Thoracic aorta (tissue), 2 donors: ENCODE data around the gene CDIP1. TPM values are rescaled to one million over a fixed set of nuclear protein-coding genes. Genes with fewer than 3 reads are reported as not detected.

Source experiments
- ATAC-seq: fragments of 150-250 bp; one replicate; pipeline ENCODE4 v1.8.0; 2017; ENCODE audit warnings: low read depth; ENCODE audit not compliant: insufficient number of reproducible peaks, low FRiP score
- DNase-seq: peaks from one replicate; pipeline ENCODE4 v3.0.0-alpha.2; 2020; ENCODE audit warnings: low spot score
- H3K27ac ChIP-seq, 2 donors: fragments of 200-600 bp; sonication (generic); 1 replicate in 1 of 2; 2 replicates in 1 of 2; pipeline ENCODE4 v1.5.1; 2016; ENCODE audit warnings: mild to moderate bottlenecking in 2 of 2, moderate library complexity in 2 of 2
- H3K27me3 ChIP-seq: fragments of 200-600 bp; sonication (generic); replicated peaks from 2 replicates; pipeline ENCODE4 v1.6.0; 2016; ENCODE audit warnings: mild to moderate bottlenecking; ENCODE audit not compliant: insufficient read depth
- H3K36me3 ChIP-seq: fragments of 200-600 bp; sonication (generic); one replicate; pipeline ENCODE4 v1.5.1; 2016
- H3K4me1 ChIP-seq, 2 donors: fragments of 200-600 bp; sonication (generic); 1 replicate in 1 of 2; 2 replicates in 1 of 2; pipeline versions ENCODE4 v1.5.1 to v1.6.0; 2016; ENCODE audit warnings: low read depth in 2 of 2, mild to moderate bottlenecking in 1 of 2; ENCODE audit not compliant: control insufficient read depth in 1 of 2
- H3K4me3 ChIP-seq: fragments of 200-600 bp; sonication (generic); 2 replicates; pipeline ENCODE4 v1.5.1; 2016; ENCODE audit warnings: mild to moderate bottlenecking
- H3K9me3 ChIP-seq: fragments of 200-600 bp; sonication (generic); 2 replicates; pipeline ENCODE4 v1.5.1; 2016
- CTCF ChIP-seq: fragments of 200-600 bp; sonication (generic); IDR thresholded peaks from one replicate; pipeline ENCODE4 v1.5.1; 2019; ENCODE audit warnings: antibody characterized with exemption
- total RNA-seq, 2 donors: library from RNA; depleted of rRNA; stranded (reverse); fragments of >200 nt; gene quantifications; one replicate each; pipeline versions ENCODE4 v1.1.0 to v1.2.3, GENCODE V29; 2016

The CDIP1 gene
- total RNA-seq = 10 to 100 TPM; 33.2 to 33.5 TPM

GRCh38 chr16:4538350-4539235, at the start of gene CDIP1:
Gene CDIP1 (minus strand): TSS chr16:4538773. CDS start chr16:4514130, 24,643 bp downstream.
- Histone ChIP-seq H3K27ac (peak within 1 kb of the TSS; percentile 78 to 83), H3K36me3 (no peaks in the 10 kb centered on the region), H3K27me3 (no peaks in the 10 kb centered on the region), H3K4me1 (peaks cover 17 to 39% of the 10 kb centered on the region in 2 donors), H3K9me3 (no peaks in the 10 kb centered on the region), H3K4me3 (peak within 1 kb of the TSS; percentile 89)
- TF ChIP-seq CTCF = no peak
- ATAC-seq (peak; percentile 93), DNase-seq (peak; percentile 91)

GRCh38 chr16:4586291-4586690, 47.7 kb upstream of the CDIP1 start:
- H3K27ac ChIP-seq = no peak overlapping the region
- DNase-seq (no peak), ATAC-seq (no peak)
- H3K9me3 ChIP-seq = no peaks in the 10 kb centered on the region
- TF ChIP-seq CTCF = no peak
- no peak overlapping the region for H3K4me3 ChIP-seq
- no peaks in the 10 kb centered on the region for H3K4me1 ChIP-seq
- no peaks in the 10 kb centered on the region for H3K27me3 ChIP-seq
- no peaks in the 10 kb centered on the region for H3K36me3 ChIP-seq

GRCh38 chr16:4583906-4584305, 45.3 kb upstream of the CDIP1 start:
- Histone ChIP-seq H3K4me1 (no peaks in the 10 kb centered on the region), H3K36me3 (no peaks in the 10 kb centered on the region), H3K27ac (no peak overlapping the region), H3K4me3 (no peak overlapping the region), H3K9me3 (no peaks in the 10 kb centered on the region), H3K27me3 (no peaks in the 10 kb centered on the region)
- no peak for TF ChIP-seq CTCF
- no peak for ATAC-seq
- no peak for DNase-seq

GRCh38 chr16:4580250-4580649, 41.7 kb upstream of the CDIP1 start:
- ATAC-seq = no peak
- no peaks in the 10 kb centered on the region for H3K4me1 ChIP-seq
- no peaks in the 10 kb centered on the region for H3K27me3 ChIP-seq
- no peak for TF ChIP-seq CTCF
- H3K4me3 ChIP-seq = no peak overlapping the region
- no peaks in the 10 kb centered on the region for H3K36me3 ChIP-seq
- H3K9me3 ChIP-seq = no peaks in the 10 kb centered on the region
- DNase-seq = no peak
- no peak overlapping the region for H3K27ac ChIP-seq

- no peak for ATAC-seq
- no peak overlapping the region for H3K4me3 ChIP-seq
- TF ChIP-seq CTCF = no peak
- H3K27me3 ChIP-seq = no peaks in the 10 kb centered on the region
- no peaks in the 10 kb centered on the region for H3K36me3 ChIP-seq
- DNase-seq = no peak
- no peak overlapping the region for H3K27ac ChIP-seq
- no peaks in the 10 kb centered on the region for H3K4me1 ChIP-seq
- no peaks in the 10 kb centered on the region for H3K9me3 ChIP-seq
These were observed 40.5 kb upstream of the CDIP1 start for GRCh38 chr16:4578961-4579530.
